ENCODE measurements around the gene LYZL1. TPM values are rescaled to one million over a fixed set of nuclear protein-coding genes. Genes with fewer than 3 reads are reported as not detected.

The LYZL1 gene
- total and polyA plus RNA-seq, 2 of the 8 experiments (the other 6 are each of a cell fraction or from before 2014, with no cell fraction given) = not detected

DNA sequence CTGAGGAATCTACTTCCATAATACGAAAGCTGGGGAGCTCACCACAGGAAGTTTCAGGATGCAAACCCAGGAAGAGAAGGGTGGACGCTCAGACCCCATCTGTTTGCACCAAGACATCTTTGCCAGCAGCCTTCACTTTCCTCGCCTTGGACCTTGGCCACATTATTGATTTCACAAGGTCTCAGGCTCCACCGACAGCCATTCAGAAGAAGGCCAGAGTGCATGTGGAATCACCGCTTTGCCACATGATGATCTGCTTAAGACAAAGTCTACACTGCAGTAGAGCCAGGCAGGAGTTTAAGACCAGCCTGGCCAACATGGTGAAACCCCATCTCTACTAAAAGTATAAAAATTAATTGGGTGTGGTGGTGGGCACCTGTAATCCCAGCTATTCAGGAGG is 60.0 kb downstream of the LYZL1 start:
- Histone ChIP-seq H3K4me3 (ENCODE audit: extremely low read depth in 1 of 4, insufficient read depth in 2 of 4, low read depth in 3 of 4, low read length in 4 of 4) (no peak overlapping the region), H2BK120ac (replicated peaks; ENCODE audit: low read depth, low read length) (no peak overlapping the region), H3K4me1 (replicated peaks in 1 of 4; ENCODE audit: control insufficient read depth in 3 of 4, insufficient read depth in 4 of 4, low read length in 3 of 4) (no peaks in the 10 kb centered on the region; a peak in 1 of 7 replicates), H4K5ac (ENCODE audit: insufficient read length, low read depth, low read length) (no peak overlapping the region), H2AFZ (ENCODE audit: low read length) (no peak overlapping the region), H3K27ac (ENCODE audit: low read depth, low read length) (no peak overlapping the region), H3K9me3 (ENCODE audit: insufficient read depth in 2 of 2, low read depth in 1 of 2, low read length in 1 of 2) (no peaks in the 10 kb centered on the region), H2BK20ac (ENCODE audit: low read length) (no peak overlapping the region), H3K36me3 (ENCODE audit: control insufficient read depth in 2 of 4, insufficient read depth in 4 of 4, low read length in 3 of 4) (no peaks in the 10 kb centered on the region), H2BK5ac (ENCODE audit: low read depth, low read length) (no peak overlapping the region), H4K91ac (replicated peaks; ENCODE audit: insufficient read length, low read length) (no peak overlapping the region), H3K79me1 (ENCODE audit: low read depth, low read length) (no peaks in the 10 kb centered on the region), H3K14ac (ENCODE audit: insufficient read length) (no peak overlapping the region), H3K27me3 (replicated peaks in 1 of 4; ENCODE audit: control insufficient read depth in 3 of 4, extremely low read depth in 1 of 4, insufficient read depth in 3 of 4, low read length in 3 of 4) (no peaks in the 10 kb centered on the region), H3K9ac (replicated peaks in 1 of 4; ENCODE audit: extremely low read depth in 1 of 4, low read depth in 3 of 4, low read length in 3 of 4) (no peak overlapping the region), H2BK12ac (ENCODE audit: low read depth, low read length) (no peak overlapping the region), H3K23ac (ENCODE audit: insufficient read length) (no peak overlapping the region), H3K4ac (replicated peaks; ENCODE audit: insufficient read length, low read depth, low read length) (no peak overlapping the region), H2BK15ac (ENCODE audit: low read length) (no peak overlapping the region), H3K18ac (ENCODE audit: extremely low read depth, low read length) (no peak overlapping the region), H3K79me2 (ENCODE audit: control insufficient read depth in 1 of 2, insufficient read depth in 2 of 2, low read length in 2 of 2) (no peaks in the 10 kb centered on the region), H2AK5ac (ENCODE audit: low read depth, low read length) (no peak overlapping the region), H4K8ac (ENCODE audit: extremely low read depth, insufficient read depth, low read length) (no peak overlapping the region), H3K56ac (replicated peaks; ENCODE audit: insufficient read length, low read depth, low read length) (no peak overlapping the region), H3K23me2 (ENCODE audit: low read depth, low read length) (no peaks in the 10 kb centered on the region; the same call in 1 of the 2 replicates), H4K20me1 (replicated peaks in 1 of 2; ENCODE audit: control insufficient read depth in 1 of 2, insufficient read depth in 2 of 2, low read length in 2 of 2) (no peaks in the 10 kb centered on the region), H3K4me2 (ENCODE audit: insufficient read depth in 1 of 2, low read depth in 2 of 2, low read length in 2 of 2) (no peak overlapping the region)
- 67% methylated on average over 5 of the region's 5 CpGs; no CpG with 5 or more reads in 1 of the 2 experiments for WGBS, 2 experiments (ENCODE audit: extremely low coverage in 1 of 2, insufficient coverage in 1 of 2, insufficient read length in 1 of 2, insufficient replicate concordance in 2 of 2, low coverage in 1 of 2, low lambda C conversion rate in 2 of 2, missing lambda C conversion rate in 1 of 2)
- no peak for TF ChIP-seq RNF2 (IDR thresholded peaks at IDR 0.05; ENCODE audit: borderline replicate concordance, low read depth, low read length, missing control alignments, poor library complexity, severe bottlenecking)
- no peak for TF ChIP-seq TAF7 (optimal IDR thresholded peaks at IDR 0.05; ENCODE audit: borderline replicate concordance, low read depth, low read length)
- TF ChIP-seq, protein P1, sequence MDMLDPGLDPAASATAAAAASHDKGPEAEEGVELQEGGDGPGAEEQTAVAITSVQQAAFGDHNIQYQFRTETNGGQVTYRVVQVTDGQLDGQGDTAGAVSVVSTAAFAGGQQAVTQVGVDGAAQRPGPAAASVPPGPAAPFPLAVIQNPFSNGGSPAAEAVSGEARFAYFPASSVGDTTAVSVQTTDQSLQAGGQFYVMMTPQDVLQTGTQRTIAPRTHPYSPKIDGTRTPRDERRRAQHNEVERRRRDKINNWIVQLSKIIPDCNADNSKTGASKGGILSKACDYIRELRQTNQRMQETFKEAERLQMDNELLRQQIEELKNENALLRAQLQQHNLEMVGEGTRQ (IDR thresholded peaks at IDR 0.05; ENCODE audit: low read length) = no peak
- no peak for TF ChIP-seq CBX8 (IDR thresholded peaks at IDR 0.05; ENCODE audit: borderline replicate concordance, low read depth, low read length)
- FAIRE-seq (no peak), DNase-seq (ENCODE audit: low read depth in 1 of 2, low spot score in 2 of 2) (no peak)
- POLR2A ChIA-PET (ENCODE audit: partially characterized antibody) = no interaction called here
- CTCF ChIA-PET (ENCODE audit: partially characterized antibody) = interaction anchor here (1.3 kb wide), 1 partner anchor 24 kb away, joined by 3 read pairs; no protein-coding TSS in a partner anchor

Data from H1 (cell line).